ENCODE results near the gene KRTAP5-1. TPM values are rescaled to one million over a fixed set of nuclear protein-coding genes. Genes with fewer than 3 reads are reported as not detected.
"Not testable (repeated sequence)": the region's sequence is repeated elsewhere in the genome, so short reads cannot be mapped to it uniquely, and the experiment has no call there.

Gene KRTAP5-1
- total RNA-seq, 2 donors from 2014 or later = not detected

DNA sequence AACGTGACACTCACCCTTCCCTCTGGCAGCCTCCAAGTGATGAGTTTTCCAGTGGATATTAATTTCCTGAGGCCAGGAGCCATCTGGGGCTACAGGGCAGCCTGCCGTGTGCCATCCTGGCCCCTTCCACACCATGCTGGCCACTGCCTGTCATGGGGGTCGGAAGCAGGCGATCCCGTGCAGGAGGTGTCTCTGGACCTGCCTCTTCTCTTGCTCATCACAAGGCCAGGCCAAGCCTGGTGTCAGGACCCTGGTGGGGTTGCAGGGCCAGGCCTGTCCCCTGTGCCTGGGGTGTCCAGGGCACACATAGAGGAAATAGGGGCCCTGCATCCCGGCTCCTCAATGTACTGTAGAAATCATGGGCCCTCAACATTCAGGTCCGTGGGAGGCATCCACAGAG is 19.6 kb upstream of the KRTAP5-1 start:
- H3K36me3 ChIP-seq = no peaks in the 10 kb centered on the region
- H3K9me3 ChIP-seq = no peaks in the 10 kb centered on the region
- no peak overlapping the region for H3K27ac ChIP-seq
- H3K27me3 ChIP-seq (replicated peaks; ENCODE audit: insufficient read depth) = no peaks in the 10 kb centered on the region
- H3K4me3 ChIP-seq = no peak overlapping the region
- TF ChIP-seq POLR2AphosphoS5 (IDR thresholded peaks at IDR 0.05) (no peak), POLR2A (IDR thresholded peaks at IDR 0.05) (no peak)
- TF ChIP-seq, protein P1, sequence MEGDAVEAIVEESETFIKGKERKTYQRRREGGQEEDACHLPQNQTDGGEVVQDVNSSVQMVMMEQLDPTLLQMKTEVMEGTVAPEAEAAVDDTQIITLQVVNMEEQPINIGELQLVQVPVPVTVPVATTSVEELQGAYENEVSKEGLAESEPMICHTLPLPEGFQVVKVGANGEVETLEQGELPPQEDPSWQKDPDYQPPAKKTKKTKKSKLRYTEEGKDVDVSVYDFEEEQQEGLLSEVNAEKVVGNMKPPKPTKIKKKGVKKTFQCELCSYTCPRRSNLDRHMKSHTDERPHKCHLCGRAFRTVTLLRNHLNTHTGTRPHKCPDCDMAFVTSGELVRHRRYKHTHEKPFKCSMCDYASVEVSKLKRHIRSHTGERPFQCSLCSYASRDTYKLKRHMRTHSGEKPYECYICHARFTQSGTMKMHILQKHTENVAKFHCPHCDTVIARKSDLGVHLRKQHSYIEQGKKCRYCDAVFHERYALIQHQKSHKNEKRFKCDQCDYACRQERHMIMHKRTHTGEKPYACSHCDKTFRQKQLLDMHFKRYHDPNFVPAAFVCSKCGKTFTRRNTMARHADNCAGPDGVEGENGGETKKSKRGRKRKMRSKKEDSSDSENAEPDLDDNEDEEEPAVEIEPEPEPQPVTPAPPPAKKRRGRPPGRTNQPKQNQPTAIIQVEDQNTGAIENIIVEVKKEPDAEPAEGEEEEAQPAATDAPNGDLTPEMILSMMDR (IDR thresholded peaks at IDR 0.05) = no peak
- no peaks in the 10 kb centered on the region for H3K4me1 ChIP-seq (replicated peaks)
- DNase-seq (ENCODE audit: low spot score) = no peak
- intact Hi-C loops (cut with DNase I) = no loop called here
- WGBS = 100% methylated on average over 4 of the region's 7 CpGs

DNA sequence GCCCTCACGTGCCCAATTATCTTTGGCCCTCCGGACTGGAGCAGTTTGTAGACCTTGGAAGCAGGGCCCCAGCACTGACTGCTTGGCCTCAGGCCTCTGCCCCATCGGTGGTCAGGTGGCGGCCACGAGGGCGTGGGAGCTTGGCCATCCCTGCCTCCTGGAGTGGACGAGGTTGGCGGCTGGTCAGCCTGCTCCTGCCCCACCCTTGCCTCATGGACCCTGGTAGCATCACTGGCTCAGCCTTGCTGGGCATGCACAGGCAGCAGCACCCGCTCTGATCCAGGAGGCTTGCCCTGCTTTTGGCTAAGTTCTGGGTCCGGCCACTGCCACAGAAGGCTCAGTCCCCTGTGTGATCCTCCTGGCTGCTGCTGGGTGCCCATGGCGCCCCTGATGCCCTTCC is 19.1 kb upstream of the KRTAP5-1 start:
- H3K9me3 ChIP-seq = no peaks in the 10 kb centered on the region
- TF ChIP-seq, protein P1 (IDR thresholded peaks at IDR 0.05) = no peak
- no peak for TF ChIP-seq POLR2A (IDR thresholded peaks at IDR 0.05)
- no peak for TF ChIP-seq POLR2AphosphoS5 (IDR thresholded peaks at IDR 0.05)
- WGBS = 92% methylated on average over 7 of the region's 11 CpGs
- intact Hi-C loops (cut with DNase I) = no loop called here
- no peaks in the 10 kb centered on the region for H3K4me1 ChIP-seq (replicated peaks)
- no peaks in the 10 kb centered on the region for H3K27me3 ChIP-seq (replicated peaks; ENCODE audit: insufficient read depth)
- H3K36me3 ChIP-seq = no peaks in the 10 kb centered on the region
- no peak overlapping the region for H3K27ac ChIP-seq
- H3K4me3 ChIP-seq = no peak overlapping the region
- DNase-seq (ENCODE audit: low spot score) = no peak

DNA sequence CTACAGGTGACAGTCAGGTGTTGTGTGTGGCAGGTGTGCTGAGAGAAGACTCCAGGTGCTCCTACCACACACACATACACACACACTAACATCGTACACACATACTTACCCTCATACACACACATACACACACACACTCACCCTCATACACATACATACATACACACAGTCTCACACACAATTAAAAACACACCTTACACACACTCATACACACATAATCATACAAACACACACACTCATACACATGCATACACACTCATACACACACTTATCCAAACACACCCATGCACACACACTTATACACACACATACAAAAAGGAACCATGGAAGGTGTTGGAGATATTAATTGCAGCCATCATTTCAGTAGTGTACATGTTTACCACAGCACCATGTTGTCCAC is 18.5 kb upstream of the KRTAP5-1 start:
- H3K9me3 ChIP-seq = no peaks in the 10 kb centered on the region
- DNase-seq (ENCODE audit: low spot score) = no peak
- no peak overlapping the region for H3K4me3 ChIP-seq
- no peaks in the 10 kb centered on the region for H3K27me3 ChIP-seq (replicated peaks; ENCODE audit: insufficient read depth)
- TF ChIP-seq, protein P1 (IDR thresholded peaks at IDR 0.05) = no peak
- no peak for TF ChIP-seq POLR2AphosphoS5 (IDR thresholded peaks at IDR 0.05)
- no peak for TF ChIP-seq POLR2A (IDR thresholded peaks at IDR 0.05)
- intact Hi-C loops (cut with DNase I) = no loop called here
- 81% methylated on average over 1 of the region's 1 CpG for WGBS
- no peaks in the 10 kb centered on the region for H3K36me3 ChIP-seq
- no peaks in the 10 kb centered on the region for H3K4me1 ChIP-seq (replicated peaks)
- no peak overlapping the region for H3K27ac ChIP-seq

DNA sequence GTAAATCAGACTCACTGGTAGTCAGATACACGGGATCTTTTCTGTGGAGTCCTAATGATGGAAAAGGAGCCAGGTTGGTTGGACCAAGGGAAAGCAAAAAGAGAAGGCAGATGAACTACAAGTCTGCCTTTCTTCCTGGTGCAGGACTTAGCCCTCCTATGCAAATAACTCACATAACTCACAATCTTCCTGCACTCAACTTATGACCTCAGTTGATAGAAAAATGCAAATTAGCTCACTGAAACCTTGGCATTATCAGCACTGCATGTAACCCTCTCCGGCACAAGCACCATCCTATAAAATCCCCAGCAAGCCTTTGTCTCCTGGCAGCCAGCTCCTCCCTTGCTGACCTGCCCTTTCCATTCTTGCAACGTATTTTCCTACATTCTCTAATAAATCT is 16.6 kb upstream of the KRTAP5-1 start:
- H3K36me3 ChIP-seq; H3K4me1 ChIP-seq (replicated peaks); H3K27me3 ChIP-seq (replicated peaks; ENCODE audit: insufficient read depth); DNase-seq (ENCODE audit: low spot score); H3K27ac ChIP-seq; H3K4me3 ChIP-seq; H3K9me3 ChIP-seq; intact Hi-C loops (cut with DNase I): not testable (repeated sequence)
- WGBS = 38% methylated on average over 3 of the region's 3 CpGs

DNA sequence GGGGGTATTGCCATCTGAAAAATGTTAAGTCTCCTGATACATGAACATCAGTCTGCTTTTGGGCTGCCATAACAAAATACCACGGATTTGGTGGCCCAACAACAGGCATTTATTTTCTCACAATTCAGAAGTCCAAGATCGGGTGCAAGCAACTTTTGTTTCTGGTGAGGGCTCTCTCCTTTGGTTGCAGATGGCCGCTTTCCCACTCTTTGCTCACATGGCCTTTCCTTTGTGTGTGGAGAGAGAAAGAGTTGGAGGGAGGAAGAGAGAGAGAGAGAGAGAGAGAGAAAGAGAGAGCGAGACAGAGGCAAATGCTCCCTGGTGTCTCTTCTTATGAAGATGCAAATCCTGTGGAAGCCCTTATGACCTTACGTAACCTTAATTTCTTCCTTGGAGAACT is 15.5 kb upstream of the KRTAP5-1 start:
- Histone ChIP-seq H3K27ac (no peak overlapping the region), H3K4me1 (replicated peaks) (no peaks in the 10 kb centered on the region), H3K4me3 (no peak overlapping the region), H3K27me3 (replicated peaks; ENCODE audit: insufficient read depth) (no peaks in the 10 kb centered on the region), H3K9me3 (no peaks in the 10 kb centered on the region), H3K36me3 (no peaks in the 10 kb centered on the region)
- WGBS = 79% methylated on average over 5 of the region's 5 CpGs
- TF ChIP-seq POLR2AphosphoS5 (IDR thresholded peaks at IDR 0.05) (no peak), POLR2A (IDR thresholded peaks at IDR 0.05) (no peak)
- TF ChIP-seq, protein P1 (IDR thresholded peaks at IDR 0.05) = no peak
- DNase-seq (ENCODE audit: low spot score) = no peak
- intact Hi-C loops (cut with DNase I) = no loop called here

Data from prostate gland (tissue), 2 donors.